Calu3 (cell line): ENCODE results near the gene ZNF133. TPM values are rescaled to one million over a fixed set of nuclear protein-coding genes. Genes with fewer than 3 reads are reported as not detected.

ENCODE experiments used
- BruUV-seq: library from RNA; stranded (reverse); fragments of 400-500 nt; replicated peaks from 2 replicates; lab custom pipeline; 2021; lab: Mats Ljungman, UMichigan
- CTCF ChIA-PET: fragments of 300-600 bp; sonication (Branson Sonifier 250); formaldehyde crosslinking; loops from one replicate; lab custom pipeline; 2022; ENCODE audit warnings: antibody characterized with exemption; lab: Charles Lee
- DNase-seq: peaks from one replicate; pipeline ENCODE4 v3.0.0; 2022
- H3K27ac Mint-ChIP-seq: one replicate; pipeline ENCODE4 v1.8.0; 2022; ENCODE audit warnings: mixed read lengths; ENCODE audit not compliant: unreplicated experiment
- H3K27me3 Mint-ChIP-seq: one replicate; pipeline ENCODE4 v1.8.0; 2022; ENCODE audit warnings: mixed read lengths; ENCODE audit not compliant: unreplicated experiment
- H3K36me3 Mint-ChIP-seq: one replicate; pipeline ENCODE4 v1.8.0; 2022; ENCODE audit warnings: mild to moderate bottlenecking, moderate library complexity, mixed read lengths; ENCODE audit not compliant: insufficient read depth, unreplicated experiment
- H3K4me1 Mint-ChIP-seq: one replicate; pipeline ENCODE4 v1.8.0; 2022; ENCODE audit warnings: mild to moderate bottlenecking, low read depth, mixed read lengths; ENCODE audit not compliant: unreplicated experiment
- H3K4me3 Mint-ChIP-seq: one replicate; pipeline ENCODE4 v1.8.0; 2022; ENCODE audit warnings: mild to moderate bottlenecking, low read depth, moderate library complexity, mixed read lengths; ENCODE audit not compliant: unreplicated experiment
- H3K9me3 Mint-ChIP-seq: one replicate; pipeline ENCODE4 v1.8.0; 2022; ENCODE audit warnings: low read depth, mixed read lengths; ENCODE audit not compliant: unreplicated experiment
- intact Hi-C: fragments of 100-400 bp; cut with micrococcal nuclease; formaldehyde crosslinking; loops from one replicate; pipeline ENCODE4 v1.10.0; 2022; ENCODE audit not compliant: unreplicated experiment
- total RNA-seq: library from RNA; stranded (reverse); gene quantifications from 2 replicates; pipeline ENCODE4 v1.2.3, GENCODE V29; 2022
- TF ChIP-seq, protein P1 (sequence below): fragments of 200-600 bp; IDR thresholded peaks from one replicate; pipeline ENCODE4 v1.8.0; 2022; ENCODE audit warnings: antibody characterized with exemption; ENCODE audit not compliant: unreplicated experiment

The ZNF133 gene
- total RNA-seq, 1 experiment from 2014 or later, result 4.6 TPM

DNA sequence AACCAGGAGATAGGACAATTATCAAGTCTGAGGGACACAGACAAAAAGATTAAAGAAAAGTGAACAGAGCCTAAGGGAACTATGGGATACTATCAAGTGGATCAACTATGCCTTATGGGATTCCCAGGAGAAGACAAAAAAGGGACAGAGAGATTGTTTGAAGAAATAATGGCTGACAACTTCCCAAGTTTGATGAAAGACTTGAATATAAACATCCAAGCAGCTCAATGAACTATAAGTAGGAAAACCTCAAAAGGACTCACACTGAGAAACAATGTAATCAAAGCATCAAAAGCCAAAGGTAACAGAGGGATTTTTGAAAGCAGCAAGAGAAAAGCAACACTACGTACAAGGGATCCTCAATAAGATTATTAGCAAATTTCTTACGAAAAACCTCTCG is 11.0 kb downstream of the ZNF133 start:
- H3K36me3 Mint-ChIP-seq, result no peaks in the 10 kb centered on the region

DNA sequence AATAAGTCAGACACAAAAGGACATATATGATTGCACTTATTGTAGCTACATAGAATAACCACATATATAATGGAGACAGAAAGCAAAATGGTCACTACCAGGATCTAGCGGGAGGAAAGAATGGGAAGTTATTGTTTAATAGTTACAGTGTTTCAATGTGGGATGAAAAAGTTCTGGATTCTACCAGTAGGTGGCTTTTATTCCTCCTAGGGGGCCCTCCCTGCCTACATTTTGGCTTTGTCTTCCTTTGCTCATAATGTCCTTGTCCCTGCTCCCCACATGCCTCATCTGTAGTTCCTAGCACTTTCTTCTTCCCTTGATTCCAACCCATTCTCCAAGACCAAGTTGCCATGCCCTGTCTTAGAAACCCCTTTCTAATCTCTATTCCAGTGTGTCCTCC is 16.3 kb downstream of the ZNF133 start:
- Mint-ChIP-seq H3K4me1 (no peaks in the 10 kb centered on the region), H3K36me3 (no peaks in the 10 kb centered on the region), H3K27ac (no peak overlapping the region), H3K27me3 (no peaks in the 10 kb centered on the region), H3K4me3 (no peak overlapping the region), H3K9me3 (no peaks in the 10 kb centered on the region)
- CTCF ChIA-PET, result no interaction called here
- intact Hi-C loops, result no loop called here
- TF ChIP-seq, protein P1, sequence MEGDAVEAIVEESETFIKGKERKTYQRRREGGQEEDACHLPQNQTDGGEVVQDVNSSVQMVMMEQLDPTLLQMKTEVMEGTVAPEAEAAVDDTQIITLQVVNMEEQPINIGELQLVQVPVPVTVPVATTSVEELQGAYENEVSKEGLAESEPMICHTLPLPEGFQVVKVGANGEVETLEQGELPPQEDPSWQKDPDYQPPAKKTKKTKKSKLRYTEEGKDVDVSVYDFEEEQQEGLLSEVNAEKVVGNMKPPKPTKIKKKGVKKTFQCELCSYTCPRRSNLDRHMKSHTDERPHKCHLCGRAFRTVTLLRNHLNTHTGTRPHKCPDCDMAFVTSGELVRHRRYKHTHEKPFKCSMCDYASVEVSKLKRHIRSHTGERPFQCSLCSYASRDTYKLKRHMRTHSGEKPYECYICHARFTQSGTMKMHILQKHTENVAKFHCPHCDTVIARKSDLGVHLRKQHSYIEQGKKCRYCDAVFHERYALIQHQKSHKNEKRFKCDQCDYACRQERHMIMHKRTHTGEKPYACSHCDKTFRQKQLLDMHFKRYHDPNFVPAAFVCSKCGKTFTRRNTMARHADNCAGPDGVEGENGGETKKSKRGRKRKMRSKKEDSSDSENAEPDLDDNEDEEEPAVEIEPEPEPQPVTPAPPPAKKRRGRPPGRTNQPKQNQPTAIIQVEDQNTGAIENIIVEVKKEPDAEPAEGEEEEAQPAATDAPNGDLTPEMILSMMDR, result no peak
- no peak for DNase-seq
- no TSS peak for BruUV-seq

More for the DNA sequence above, 11.0 kb downstream of the ZNF133 start:
- no peaks in the 10 kb centered on the region for H3K9me3 Mint-ChIP-seq
- H3K4me3 Mint-ChIP-seq, result no peak overlapping the region
- no peaks in the 10 kb centered on the region for H3K27me3 Mint-ChIP-seq
- TF ChIP-seq, protein P1, result no peak
- no peak overlapping the region for H3K27ac Mint-ChIP-seq
- DNase-seq, result no peak
- BruUV-seq, result no TSS peak
- CTCF ChIA-PET, result no interaction called here
- H3K4me1 Mint-ChIP-seq, result no peaks in the 10 kb centered on the region
- intact Hi-C loops, result no loop called here

- no peak for DNase-seq
- Mint-ChIP-seq H3K27ac (no peak overlapping the region), H3K4me3 (no peak overlapping the region), H3K9me3 (no peaks in the 10 kb centered on the region), H3K4me1 (no peaks in the 10 kb centered on the region), H3K36me3 (no peaks in the 10 kb centered on the region), H3K27me3 (no peaks in the 10 kb centered on the region)
- intact Hi-C loops, result no loop called here
- TF ChIP-seq, protein P1, result no peak
- BruUV-seq, result no TSS peak
- CTCF ChIA-PET, result no interaction called here
These were observed 19.0 kb downstream of the ZNF133 start for GRCh38 chr20:18307301-18307700.

- no peak overlapping the region for H3K4me3 Mint-ChIP-seq
- no peak for DNase-seq
- no TSS peak for BruUV-seq
- no peaks in the 10 kb centered on the region for H3K9me3 Mint-ChIP-seq
- intact Hi-C loops, result no loop called here
- H3K27ac Mint-ChIP-seq, result no peak overlapping the region
- H3K36me3 Mint-ChIP-seq, result no peaks in the 10 kb centered on the region
- no peaks in the 10 kb centered on the region for H3K4me1 Mint-ChIP-seq
- no peaks in the 10 kb centered on the region for H3K27me3 Mint-ChIP-seq
- TF ChIP-seq, protein P1, result no peak
- CTCF ChIA-PET, result no interaction called here
These were observed 21.7 kb downstream of the ZNF133 start for GRCh38 chr20:18310051-18310450.
